Mammary epithelial cell (primary cell): ENCODE results near the gene BCCIP.

Experiments used
- CTCF ChIP-seq, 2 donors: IDR thresholded peaks in 1 of 2; conservative IDR thresholded peaks in 1 of 2; 2 replicates each; pipeline ENCODE4 v1.5.1; 2011 to 2012; ENCODE audit warnings: inconsistent platforms in 2 of 2, low read length in 2 of 2, mild to moderate bottlenecking in 2 of 2, control low read depth in 1 of 2, low read depth in 1 of 2; ENCODE audit not compliant: insufficient read depth in 1 of 2; ENCODE audit errors: extremely low read depth in 1 of 2
- EZH2 ChIP-seq: IDR thresholded peaks from 2 replicates; pipeline ENCODE4 v1.6.1; 2012; ENCODE audit warnings: low read length, inconsistent platforms, borderline replicate concordance

GRCh38 chr10:125850766-125851731, 27.7 kb downstream of the BCCIP start:
- no peak for TF ChIP-seq CTCF (conservative IDR thresholded peaks at IDR 0.05 in 1 of 2, IDR thresholded peaks at IDR 0.05 in 1 of 2; ENCODE audit: extremely low read depth in 1 of 2, insufficient read depth in 1 of 2, low read depth in 1 of 2, low read length in 2 of 2)
- TF ChIP-seq EZH2: no peak
